NB4 (cell line): Measurements from ENCODE around the gene SAMD4A.

ENCODE experiments used
- DNase-seq: peaks from one replicate; pipeline ENCODE4 v3.0.0; 2010; ENCODE audit warnings: low read depth
- H3K4me3 ChIP-seq: one replicate; pipeline ENCODE4 v1.5.1; 2011; ENCODE audit warnings: mild to moderate bottlenecking, low read depth, low read length, moderate library complexity
- MYC ChIP-seq: IDR thresholded peaks from 2 replicates; pipeline ENCODE4 v1.6.1; 2011; ENCODE audit warnings: low read depth, low read length
- POLR2A ChIP-seq: IDR thresholded peaks from 2 replicates; pipeline ENCODE4 v1.6.1; 2011; ENCODE audit warnings: mild to moderate bottlenecking; ENCODE audit not compliant: insufficient read length; ENCODE audit errors: extremely low read depth
- TF ChIP-seq, protein P1 (sequence below): IDR thresholded peaks from 2 replicates; pipeline ENCODE4 v1.6.1; 2011; ENCODE audit warnings: low read depth, low read length
- TF ChIP-seq, protein P2 (sequence below): IDR thresholded peaks from one replicate; pipeline ENCODE4 v1.5.1; 2012; ENCODE audit warnings: low read depth, low read length

Gene SAMD4A

DNA sequence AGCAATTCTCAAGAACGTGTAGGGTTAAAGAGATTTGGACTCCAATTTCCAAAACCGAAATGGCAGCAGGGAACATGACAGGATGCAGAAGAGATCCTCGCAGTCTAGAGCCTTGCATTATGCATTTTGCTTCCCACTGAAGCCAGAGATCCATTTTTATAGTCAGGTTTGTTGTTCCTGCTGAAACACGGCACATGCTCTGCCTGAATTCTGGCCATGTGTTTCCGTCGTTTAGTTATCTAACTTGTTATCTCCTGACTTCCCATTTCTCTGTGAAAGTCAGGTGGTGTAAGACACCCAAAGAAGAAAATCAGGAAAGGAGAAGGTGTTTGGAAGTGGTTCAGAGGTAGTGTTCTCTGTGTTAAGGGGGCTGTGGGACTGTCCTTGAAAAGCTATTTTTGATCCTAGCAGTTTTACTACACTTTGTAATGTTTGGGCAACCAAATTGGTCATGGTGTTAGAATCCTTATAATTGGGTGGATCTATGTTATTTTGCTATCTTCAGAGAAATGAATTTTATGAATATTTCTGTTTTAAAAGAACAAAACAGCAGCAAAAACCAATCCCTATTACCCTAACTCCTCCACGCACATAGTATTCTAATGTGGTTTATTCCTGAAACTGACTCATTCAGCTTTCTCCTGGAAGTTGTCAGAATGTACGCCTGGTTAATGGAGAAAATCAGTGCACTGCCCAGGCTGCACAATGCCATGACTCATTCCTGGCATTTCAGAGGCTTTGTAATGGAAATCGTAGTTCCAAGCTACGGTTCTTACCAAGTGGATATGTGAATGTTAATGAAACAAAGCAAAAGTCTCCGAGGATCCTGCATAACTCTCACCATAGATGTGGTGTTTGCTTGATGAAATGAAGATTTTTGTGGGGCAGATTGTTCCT lies 110.1 kb downstream of the SAMD4A start:
- no peak for DNase-seq
- TF ChIP-seq, protein P1, sequence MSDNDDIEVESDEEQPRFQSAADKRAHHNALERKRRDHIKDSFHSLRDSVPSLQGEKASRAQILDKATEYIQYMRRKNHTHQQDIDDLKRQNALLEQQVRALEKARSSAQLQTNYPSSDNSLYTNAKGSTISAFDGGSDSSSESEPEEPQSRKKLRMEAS = no peak
- H3K4me3 ChIP-seq = no peak overlapping the region

DNA sequence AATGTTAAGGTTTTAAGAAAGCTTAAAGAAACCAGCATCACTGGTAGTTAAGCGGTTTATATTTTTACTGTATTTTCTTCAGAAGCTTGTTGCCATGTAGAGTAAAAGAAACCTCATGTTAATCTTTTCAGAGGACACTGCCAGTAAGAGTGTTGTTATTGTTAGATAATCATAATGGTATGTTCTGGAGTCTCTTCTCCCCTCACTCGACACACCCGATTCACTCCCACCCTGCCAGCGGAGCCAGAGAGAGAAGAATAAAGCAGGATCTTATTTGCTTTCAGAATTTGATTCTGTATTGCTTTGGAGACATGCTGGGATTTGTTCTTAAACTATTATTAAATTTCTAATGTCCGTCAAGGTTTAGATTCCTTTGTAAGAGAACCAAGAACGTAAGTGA lies 113.7 kb downstream of the SAMD4A start:
- no peak overlapping the region for H3K4me3 ChIP-seq
- no peak for DNase-seq
- TF ChIP-seq MYC (no peak), POLR2A (no peak)
- TF ChIP-seq, protein P1 = no peak
- TF ChIP-seq, protein P2, sequence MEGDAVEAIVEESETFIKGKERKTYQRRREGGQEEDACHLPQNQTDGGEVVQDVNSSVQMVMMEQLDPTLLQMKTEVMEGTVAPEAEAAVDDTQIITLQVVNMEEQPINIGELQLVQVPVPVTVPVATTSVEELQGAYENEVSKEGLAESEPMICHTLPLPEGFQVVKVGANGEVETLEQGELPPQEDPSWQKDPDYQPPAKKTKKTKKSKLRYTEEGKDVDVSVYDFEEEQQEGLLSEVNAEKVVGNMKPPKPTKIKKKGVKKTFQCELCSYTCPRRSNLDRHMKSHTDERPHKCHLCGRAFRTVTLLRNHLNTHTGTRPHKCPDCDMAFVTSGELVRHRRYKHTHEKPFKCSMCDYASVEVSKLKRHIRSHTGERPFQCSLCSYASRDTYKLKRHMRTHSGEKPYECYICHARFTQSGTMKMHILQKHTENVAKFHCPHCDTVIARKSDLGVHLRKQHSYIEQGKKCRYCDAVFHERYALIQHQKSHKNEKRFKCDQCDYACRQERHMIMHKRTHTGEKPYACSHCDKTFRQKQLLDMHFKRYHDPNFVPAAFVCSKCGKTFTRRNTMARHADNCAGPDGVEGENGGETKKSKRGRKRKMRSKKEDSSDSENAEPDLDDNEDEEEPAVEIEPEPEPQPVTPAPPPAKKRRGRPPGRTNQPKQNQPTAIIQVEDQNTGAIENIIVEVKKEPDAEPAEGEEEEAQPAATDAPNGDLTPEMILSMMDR = no peak

DNA sequence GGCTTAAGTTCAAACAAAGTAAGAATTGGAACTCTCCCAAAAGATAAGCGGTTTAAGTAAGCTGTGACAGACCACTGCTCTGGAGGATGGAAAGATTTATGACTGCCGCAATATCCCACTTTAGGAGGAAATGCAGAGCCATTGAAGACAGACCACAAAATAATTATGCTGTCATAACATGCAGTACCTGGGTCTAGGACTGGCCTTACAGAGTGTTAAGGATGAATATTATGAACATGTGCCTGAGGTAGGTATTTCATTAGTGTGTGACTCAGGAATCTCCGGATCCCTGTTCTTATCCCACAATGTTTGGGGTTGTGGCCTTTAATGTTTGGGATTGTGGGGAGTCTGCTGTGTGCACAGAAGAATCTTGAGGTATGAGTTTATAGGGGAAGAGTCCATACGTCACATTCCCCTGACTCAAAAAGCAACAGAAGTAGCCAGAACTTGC lies 114.9 kb downstream of the SAMD4A start:
- TF ChIP-seq, protein P1 = no peak
- TF ChIP-seq, protein P2 = no peak
- no peak for TF ChIP-seq MYC
- no peak for TF ChIP-seq POLR2A
- H3K4me3 ChIP-seq = no peak overlapping the region
- no peak for DNase-seq

DNA sequence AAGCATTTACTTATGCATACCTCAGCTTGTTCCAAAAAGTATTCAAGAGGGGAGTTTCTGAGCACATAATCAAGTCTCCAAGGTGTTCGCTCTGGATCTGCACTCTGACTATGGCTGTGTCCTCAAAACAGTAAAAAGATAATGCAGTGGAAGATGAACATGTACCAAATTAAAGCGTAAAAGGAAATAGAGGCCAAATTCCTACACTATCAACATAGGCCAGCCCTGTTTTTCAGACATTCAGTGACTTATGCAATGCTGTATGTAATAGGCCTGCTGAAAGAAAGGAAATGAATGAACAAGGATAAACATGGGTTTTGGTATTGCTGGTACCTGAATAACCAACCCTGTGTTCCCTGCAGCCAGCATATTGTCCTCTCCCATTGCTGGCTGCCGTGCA lies 115.7 kb downstream of the SAMD4A start:
- TF ChIP-seq MYC = no peak
- TF ChIP-seq POLR2A = no peak
- TF ChIP-seq, protein P1 = no peak
- TF ChIP-seq, protein P2 = no peak
- no peak for DNase-seq

DNA sequence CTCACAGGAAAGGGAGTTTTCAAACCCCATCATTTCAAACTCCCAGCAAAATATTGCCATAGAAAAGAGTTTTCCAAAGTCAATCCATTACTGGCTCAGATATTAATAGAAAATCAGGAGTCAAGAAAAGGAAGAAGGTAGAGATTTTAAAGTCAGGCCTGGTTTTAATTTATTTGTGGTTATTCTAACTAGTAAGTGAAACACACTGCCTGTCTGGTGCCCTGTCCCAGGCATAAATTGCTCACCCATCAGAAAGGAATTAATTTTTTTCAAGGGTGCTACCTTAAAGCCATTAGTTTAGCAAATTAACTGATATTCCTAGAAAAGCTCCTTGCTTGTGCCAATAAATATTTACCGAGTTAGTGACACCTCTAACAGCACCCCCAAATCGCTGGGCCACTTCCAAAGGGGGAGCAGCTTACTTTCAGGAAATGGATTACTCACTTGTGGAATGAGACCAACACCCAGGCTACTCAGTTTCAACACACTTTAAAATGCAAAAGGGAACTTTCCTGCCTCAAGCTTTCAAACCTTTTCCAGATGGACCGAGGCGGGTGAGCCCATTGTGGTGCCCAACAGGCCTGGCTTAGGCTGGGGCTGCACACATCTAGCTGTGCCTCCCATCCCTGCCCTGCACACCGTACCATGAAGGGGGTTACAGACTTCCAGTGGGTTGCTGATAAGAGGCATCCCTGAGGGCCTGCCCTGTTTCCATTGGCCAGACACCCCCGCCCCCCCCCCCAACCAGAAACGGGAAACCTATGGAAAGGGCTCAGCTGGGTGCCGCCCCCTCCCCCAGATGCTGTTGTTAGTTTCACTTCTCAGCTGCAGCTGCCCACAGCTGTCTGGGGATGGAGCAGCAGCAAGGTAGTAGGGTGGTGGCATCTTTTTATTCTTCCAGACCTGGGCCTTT lies 117.2 kb downstream of the SAMD4A start:
- H3K4me3 ChIP-seq = no peak overlapping the region

More for the DNA sequence above, 115.7 kb downstream of the SAMD4A start:
- no peak overlapping the region for H3K4me3 ChIP-seq

More for the DNA sequence above, 117.2 kb downstream of the SAMD4A start:
- DNase-seq = no peak
- TF ChIP-seq, protein P2 = no peak
- TF ChIP-seq MYC = no peak
- TF ChIP-seq, protein P1 = no peak
- no peak for TF ChIP-seq POLR2A
